Mucosa of rectum (tissue), 2 donors: ENCODE results near the gene ARID1B.

Experiments
- H3K27ac ChIP-seq, 2 donors: one replicate each; pipeline ENCODE4 v1.7.0; 2013; ENCODE audit warnings: inconsistent platforms in 2 of 2, low read depth in 2 of 2, low read length in 2 of 2
- H3K27me3 ChIP-seq, 2 donors: one replicate each; pipeline ENCODE4 v1.7.0; 2013; ENCODE audit warnings: low read length in 2 of 2; ENCODE audit not compliant: control insufficient read depth in 2 of 2, insufficient read depth in 2 of 2
- H3K36me3 ChIP-seq, 2 donors: one replicate each; pipeline ENCODE4 v1.7.0; 2013; ENCODE audit warnings: low read length in 2 of 2; ENCODE audit not compliant: control insufficient read depth in 2 of 2, insufficient read depth in 2 of 2
- H3K4me1 ChIP-seq, 2 donors: one replicate each; pipeline ENCODE4 v1.7.0; 2013; ENCODE audit warnings: low read length in 2 of 2, mild to moderate bottlenecking in 1 of 2; ENCODE audit not compliant: control insufficient read depth in 2 of 2, insufficient read depth in 2 of 2
- H3K4me3 ChIP-seq, 2 donors: one replicate each; pipeline ENCODE4 v1.7.0; 2013; ENCODE audit warnings: low read length in 2 of 2
- H3K9ac ChIP-seq, 2 donors: one replicate each; pipeline ENCODE4 v1.7.0; 2013; ENCODE audit warnings: low read length in 2 of 2, low read depth in 1 of 2, mild to moderate bottlenecking in 1 of 2
- H3K9me3 ChIP-seq, 2 donors: one replicate each; pipeline ENCODE4 v1.7.0; 2013; ENCODE audit warnings: low read length in 2 of 2; ENCODE audit not compliant: control insufficient read depth in 2 of 2
- donor health status: healthy.
- donor health status: Normal muscosa, but diverticular disease.

The ARID1B gene

GRCh38 chr6:156928126-156928525 is 150.9 kb downstream of the ARID1B start:
- H3K4me1 ChIP-seq, result peaks cover 7 to 10% of the 10 kb centered on the region in 2 donors
- no peaks in the 10 kb centered on the region for H3K27me3 ChIP-seq
- no peaks in the 10 kb centered on the region for H3K36me3 ChIP-seq
- no peak overlapping the region for H3K9ac ChIP-seq
- no peak overlapping the region for H3K27ac ChIP-seq
- H3K4me3 ChIP-seq, result no peak overlapping the region
- no peaks in the 10 kb centered on the region for H3K9me3 ChIP-seq

- Histone ChIP-seq H3K27ac (no peak overlapping the region), H3K4me1 (peaks cover 10 to 15% of the 10 kb centered on the region in 2 donors), H3K9me3 (no peaks in the 10 kb centered on the region)
Measured at GRCh38 chr6:156928972-156929371, 151.8 kb downstream of the ARID1B start.

GRCh38 chr6:156931283-156931682 is 154.1 kb downstream of the ARID1B start:
- H3K9ac ChIP-seq, result no peak overlapping the region

More at GRCh38 chr6:156928972-156929371, 151.8 kb downstream of the ARID1B start:
- H3K9ac ChIP-seq, result no peak overlapping the region
- H3K36me3 ChIP-seq, result no peaks in the 10 kb centered on the region
- no peak overlapping the region for H3K4me3 ChIP-seq
- H3K27me3 ChIP-seq, result no peaks in the 10 kb centered on the region

GRCh38 chr6:156933201-156934068 is 156.3 kb downstream of the ARID1B start:
- no peaks in the 10 kb centered on the region for H3K27me3 ChIP-seq
- H3K9me3 ChIP-seq, result no peaks in the 10 kb centered on the region
- H3K4me3 ChIP-seq, result peak overlapping the region in 1 of 2 donors; percentile 6
- peak overlapping the region in 1 of 2 donors; percentile 51 for H3K9ac ChIP-seq
- peak overlapping the region; percentile 12 to 67 for H3K27ac ChIP-seq
- H3K36me3 ChIP-seq, result peaks cover 0 to 4% of the 10 kb centered on the region in 2 donors
- peaks cover 13 to 20% of the 10 kb centered on the region in 2 donors for H3K4me1 ChIP-seq

More at GRCh38 chr6:156931283-156931682, 154.1 kb downstream of the ARID1B start:
- H3K27me3 ChIP-seq, result no peaks in the 10 kb centered on the region
- peaks cover 13 to 20% of the 10 kb centered on the region in 2 donors for H3K4me1 ChIP-seq
- H3K27ac ChIP-seq, result no peak overlapping the region
- H3K4me3 ChIP-seq, result no peak overlapping the region
- no peaks in the 10 kb centered on the region for H3K9me3 ChIP-seq
- no peaks in the 10 kb centered on the region for H3K36me3 ChIP-seq

- Histone ChIP-seq H3K9me3 (no peaks in the 10 kb centered on the region), H3K27me3 (no peaks in the 10 kb centered on the region), H3K36me3 (peaks cover 0 to 4% of the 10 kb centered on the region in 2 donors), H3K9ac (peak overlapping the region in 1 of 2 donors; percentile 39), H3K4me1 (peaks cover 13 to 20% of the 10 kb centered on the region in 2 donors), H3K27ac (peak overlapping the region; percentile 12 to 67), H3K4me3 (peak overlapping the region in 1 of 2 donors; percentile 6)
Measured at GRCh38 chr6:156934069-156934460, 156.9 kb downstream of the ARID1B start.

- no peaks in the 10 kb centered on the region for H3K9me3 ChIP-seq
- H3K27me3 ChIP-seq, result no peaks in the 10 kb centered on the region
- H3K36me3 ChIP-seq, result peaks cover 0 to 4% of the 10 kb centered on the region in 2 donors
- H3K27ac ChIP-seq, result no peak overlapping the region
- no peak overlapping the region for H3K9ac ChIP-seq
- H3K4me3 ChIP-seq, result no peak overlapping the region
- peaks cover 13 to 20% of the 10 kb centered on the region in 2 donors for H3K4me1 ChIP-seq
Measured at GRCh38 chr6:156935000-156935399, 157.8 kb downstream of the ARID1B start.

GRCh38 chr6:156938143-156938542 is 161.0 kb downstream of the ARID1B start:
- no peaks in the 10 kb centered on the region for H3K27me3 ChIP-seq
- no peaks in the 10 kb centered on the region for H3K9me3 ChIP-seq
- no peak overlapping the region for H3K4me3 ChIP-seq
- peaks cover 0 to 4% of the 10 kb centered on the region in 2 donors for H3K36me3 ChIP-seq
- H3K9ac ChIP-seq, result no peak overlapping the region
- H3K27ac ChIP-seq, result no peak overlapping the region
- peaks cover 4 to 13% of the 10 kb centered on the region in 2 donors for H3K4me1 ChIP-seq

- Histone ChIP-seq H3K4me1 (no peaks in the 10 kb centered on the region), H3K9me3 (no peaks in the 10 kb centered on the region), H3K27ac (no peak overlapping the region), H3K9ac (no peak overlapping the region), H3K36me3 (peaks cover 0 to 4% of the 10 kb centered on the region in 2 donors), H3K27me3 (no peaks in the 10 kb centered on the region), H3K4me3 (no peak overlapping the region)
Measured at GRCh38 chr6:156940221-156940620, 163.0 kb downstream of the ARID1B start.

- H3K4me1 ChIP-seq, result peaks cover 0 to under 1% of the 10 kb centered on the region in 2 donors
Measured at GRCh38 chr6:156942266-156942665, 165.1 kb downstream of the ARID1B start.

GRCh38 chr6:156943166-156943565 is 166.0 kb downstream of the ARID1B start:
- H3K27me3 ChIP-seq, result no peaks in the 10 kb centered on the region
- no peak overlapping the region for H3K9ac ChIP-seq
- no peak overlapping the region for H3K27ac ChIP-seq
- peaks cover 0 to 2% of the 10 kb centered on the region in 2 donors for H3K4me1 ChIP-seq
- H3K9me3 ChIP-seq, result no peaks in the 10 kb centered on the region
- H3K36me3 ChIP-seq, result no peaks in the 10 kb centered on the region
- H3K4me3 ChIP-seq, result no peak overlapping the region

More at GRCh38 chr6:156942266-156942665, 165.1 kb downstream of the ARID1B start:
- Histone ChIP-seq H3K27ac (no peak overlapping the region), H3K27me3 (no peaks in the 10 kb centered on the region), H3K36me3 (no peaks in the 10 kb centered on the region), H3K9me3 (no peaks in the 10 kb centered on the region), H3K9ac (no peak overlapping the region), H3K4me3 (no peak overlapping the region)
